ENCODE measurements around the gene COL5A1.

Gene COL5A1

GRCh38 chr9:134744385-134745295 is 103.0 kb downstream of the COL5A1 start:
- Histone ChIP-seq H3K4me3 (ENCODE audit: low read length) (no peak overlapping the region), H3K4me1 (ENCODE audit: control insufficient read depth, insufficient read depth, low read length) (no peaks in the 10 kb centered on the region), H3K9ac (ENCODE audit: low read length) (no peak overlapping the region), H3K36me3 (ENCODE audit: control insufficient read depth, insufficient read depth, low read length) (peaks cover 23% of the 10 kb centered on the region), H3K27me3 (ENCODE audit: control insufficient read depth, insufficient read depth, low read length) (no peaks in the 10 kb centered on the region), H3K27ac (ENCODE audit: low read depth, low read length) (no peak overlapping the region)

- Histone ChIP-seq H3K36me3 (ENCODE audit: control insufficient read depth, insufficient read depth, low read length) (peaks cover 25% of the 10 kb centered on the region), H3K27ac (ENCODE audit: low read depth, low read length) (no peak overlapping the region), H3K9ac (ENCODE audit: low read length) (no peak overlapping the region), H3K4me1 (ENCODE audit: control insufficient read depth, insufficient read depth, low read length) (no peaks in the 10 kb centered on the region), H3K4me3 (ENCODE audit: low read length) (no peak overlapping the region), H3K27me3 (ENCODE audit: control insufficient read depth, insufficient read depth, low read length) (no peaks in the 10 kb centered on the region)
Observed at GRCh38 chr9:134747951-134748489, 106.4 kb downstream of the COL5A1 start.

GRCh38 chr9:134748591-134748990 is 107.0 kb downstream of the COL5A1 start:
- Histone ChIP-seq H3K27me3 (ENCODE audit: control insufficient read depth, insufficient read depth, low read length) (no peaks in the 10 kb centered on the region), H3K27ac (ENCODE audit: low read depth, low read length) (no peak overlapping the region), H3K9ac (ENCODE audit: low read length) (no peak overlapping the region), H3K4me3 (ENCODE audit: low read length) (no peak overlapping the region), H3K36me3 (ENCODE audit: control insufficient read depth, insufficient read depth, low read length) (peaks cover 25% of the 10 kb centered on the region), H3K4me1 (ENCODE audit: control insufficient read depth, insufficient read depth, low read length) (no peaks in the 10 kb centered on the region)

- Histone ChIP-seq H3K4me1 (ENCODE audit: control insufficient read depth, insufficient read depth, low read length) (no peaks in the 10 kb centered on the region), H3K27ac (ENCODE audit: low read depth, low read length) (no peak overlapping the region), H3K9ac (ENCODE audit: low read length) (no peak overlapping the region), H3K36me3 (ENCODE audit: control insufficient read depth, insufficient read depth, low read length) (peaks cover 22% of the 10 kb centered on the region), H3K27me3 (ENCODE audit: control insufficient read depth, insufficient read depth, low read length) (no peaks in the 10 kb centered on the region), H3K4me3 (ENCODE audit: low read length) (no peak overlapping the region)
Observed at GRCh38 chr9:134750450-134751155, 109.0 kb downstream of the COL5A1 start.

GRCh38 chr9:134751622-134752021 is 110.0 kb downstream of the COL5A1 start:
- Histone ChIP-seq H3K9ac (ENCODE audit: low read length) (no peak overlapping the region), H3K36me3 (ENCODE audit: control insufficient read depth, insufficient read depth, low read length) (peaks cover 18% of the 10 kb centered on the region), H3K27me3 (ENCODE audit: control insufficient read depth, insufficient read depth, low read length) (no peaks in the 10 kb centered on the region), H3K4me1 (ENCODE audit: control insufficient read depth, insufficient read depth, low read length) (peaks cover 3% of the 10 kb centered on the region), H3K27ac (ENCODE audit: low read depth, low read length) (no peak overlapping the region), H3K4me3 (ENCODE audit: low read length) (no peak overlapping the region)

GRCh38 chr9:134752471-134753168 is 111.0 kb downstream of the COL5A1 start:
- no peak overlapping the region for H3K4me3 ChIP-seq (ENCODE audit: low read length)
- peaks cover 13% of the 10 kb centered on the region for H3K36me3 ChIP-seq (ENCODE audit: control insufficient read depth, insufficient read depth, low read length)

GRCh38 chr9:134753191-134753590 is 111.6 kb downstream of the COL5A1 start:
- H3K27me3 ChIP-seq (ENCODE audit: control insufficient read depth, insufficient read depth, low read length), result no peaks in the 10 kb centered on the region
- H3K9ac ChIP-seq (ENCODE audit: low read length), result no peak overlapping the region
- peaks cover 7% of the 10 kb centered on the region for H3K36me3 ChIP-seq (ENCODE audit: control insufficient read depth, insufficient read depth, low read length)
- H3K27ac ChIP-seq (ENCODE audit: low read depth, low read length), result no peak overlapping the region
- H3K4me3 ChIP-seq (ENCODE audit: low read length), result no peak overlapping the region
- peaks cover 3% of the 10 kb centered on the region for H3K4me1 ChIP-seq (ENCODE audit: control insufficient read depth, insufficient read depth, low read length)

More at GRCh38 chr9:134752471-134753168, 111.0 kb downstream of the COL5A1 start:
- Histone ChIP-seq H3K4me1 (ENCODE audit: control insufficient read depth, insufficient read depth, low read length) (peaks cover 3% of the 10 kb centered on the region), H3K27ac (ENCODE audit: low read depth, low read length) (no peak overlapping the region), H3K27me3 (ENCODE audit: control insufficient read depth, insufficient read depth, low read length) (no peaks in the 10 kb centered on the region), H3K9ac (ENCODE audit: low read length) (no peak overlapping the region)

GRCh38 chr9:134755221-134755907 is 113.8 kb downstream of the COL5A1 start:
- no peak overlapping the region for H3K9ac ChIP-seq (ENCODE audit: low read length)
- peaks cover 10% of the 10 kb centered on the region for H3K36me3 ChIP-seq (ENCODE audit: control insufficient read depth, insufficient read depth, low read length)
- no peak overlapping the region for H3K27ac ChIP-seq (ENCODE audit: low read depth, low read length)
- peaks cover 3% of the 10 kb centered on the region for H3K4me1 ChIP-seq (ENCODE audit: control insufficient read depth, insufficient read depth, low read length)
- H3K4me3 ChIP-seq (ENCODE audit: low read length), result no peak overlapping the region
- H3K27me3 ChIP-seq (ENCODE audit: control insufficient read depth, insufficient read depth, low read length), result no peaks in the 10 kb centered on the region

- H3K4me3 ChIP-seq (ENCODE audit: low read length), result no peak overlapping the region
- H3K9ac ChIP-seq (ENCODE audit: low read length), result no peak overlapping the region
- H3K27me3 ChIP-seq (ENCODE audit: control insufficient read depth, insufficient read depth, low read length), result no peaks in the 10 kb centered on the region
- H3K36me3 ChIP-seq (ENCODE audit: control insufficient read depth, insufficient read depth, low read length), result peaks cover 13% of the 10 kb centered on the region
- H3K27ac ChIP-seq (ENCODE audit: low read depth, low read length), result no peak overlapping the region
- H3K4me1 ChIP-seq (ENCODE audit: control insufficient read depth, insufficient read depth, low read length), result peaks cover 3% of the 10 kb centered on the region
Observed at GRCh38 chr9:134756098-134756497, 114.5 kb downstream of the COL5A1 start.

- H3K27ac ChIP-seq (ENCODE audit: low read depth, low read length), result no peak overlapping the region
- no peaks in the 10 kb centered on the region for H3K27me3 ChIP-seq (ENCODE audit: control insufficient read depth, insufficient read depth, low read length)
- H3K9ac ChIP-seq (ENCODE audit: low read length), result no peak overlapping the region
- peaks cover 23% of the 10 kb centered on the region for H3K36me3 ChIP-seq (ENCODE audit: control insufficient read depth, insufficient read depth, low read length)
- no peak overlapping the region for H3K4me3 ChIP-seq (ENCODE audit: low read length)
- H3K4me1 ChIP-seq (ENCODE audit: control insufficient read depth, insufficient read depth, low read length), result peaks cover 3% of the 10 kb centered on the region
Observed at GRCh38 chr9:134757216-134757975, 115.8 kb downstream of the COL5A1 start.

- Histone ChIP-seq H3K9ac (ENCODE audit: low read length) (no peak overlapping the region), H3K36me3 (ENCODE audit: control insufficient read depth, insufficient read depth, low read length) (peaks cover 29% of the 10 kb centered on the region), H3K4me3 (ENCODE audit: low read length) (no peak overlapping the region), H3K27me3 (ENCODE audit: control insufficient read depth, insufficient read depth, low read length) (no peaks in the 10 kb centered on the region), H3K27ac (ENCODE audit: low read depth, low read length) (no peak overlapping the region), H3K4me1 (ENCODE audit: control insufficient read depth, insufficient read depth, low read length) (peaks cover 3% of the 10 kb centered on the region)
Observed at GRCh38 chr9:134758949-134759607, 117.5 kb downstream of the COL5A1 start.

Measured in rectal smooth muscle tissue (tissue), 1 donor.